ENCODE results near the gene PSMG1. TPM values are rescaled to one million over a fixed set of nuclear protein-coding genes. Genes with fewer than 3 reads are reported as not detected.

The PSMG1 gene
- total and polyA plus RNA-seq, 2 donors (not counting 1 experiment from before 2014, with no cell fraction given) = 55.5 to 62.3 TPM

DNA sequence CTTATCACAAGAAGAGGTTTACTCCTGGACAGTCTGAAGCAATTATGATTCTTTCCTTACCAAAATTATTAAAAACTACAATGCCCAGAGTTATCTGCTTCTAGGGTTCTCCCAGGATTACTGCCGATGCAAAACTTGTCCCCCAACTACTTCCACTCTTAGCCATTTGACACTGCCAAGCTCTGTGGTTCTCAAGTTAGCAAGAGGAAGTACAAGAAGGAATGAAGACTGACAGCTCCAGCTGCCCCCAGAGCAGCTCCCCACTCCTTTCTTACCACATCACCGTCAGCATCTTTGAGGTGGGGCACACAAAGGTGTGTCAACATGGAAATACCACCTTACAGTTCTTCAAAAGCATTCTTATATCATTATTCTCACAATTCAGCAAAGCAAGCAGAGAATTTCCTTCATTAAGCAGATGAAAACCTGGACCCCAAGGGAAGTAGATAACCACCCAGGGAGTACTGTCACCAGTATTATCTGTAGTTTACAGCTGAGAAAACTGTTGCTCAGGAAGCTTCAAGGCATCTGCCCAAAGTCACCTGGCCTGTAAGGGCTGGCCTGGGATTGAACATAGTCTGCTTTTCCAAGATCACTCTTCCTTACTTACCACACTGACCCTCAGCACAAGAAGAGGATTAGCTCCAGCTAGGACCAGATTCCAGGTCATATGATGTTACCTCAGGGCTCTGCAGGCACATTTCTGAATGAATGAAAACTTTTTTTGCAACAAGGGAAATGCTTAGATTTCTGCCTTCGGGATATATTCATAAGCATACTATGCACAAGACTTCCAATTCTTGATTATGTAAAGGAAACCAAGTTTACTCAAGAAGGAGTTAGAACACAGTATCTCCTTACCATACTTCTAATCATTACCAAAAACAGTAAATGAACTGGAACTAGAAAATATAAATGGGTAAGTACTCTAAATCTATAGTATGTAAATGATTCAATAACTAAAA, 9.3 kb downstream of the PSMG1 start:
- Histone ChIP-seq H3K27me3 (ENCODE audit: control insufficient read depth, insufficient read depth, low read length) (no peaks in the 10 kb centered on the region), H3K4me3 (replicated peaks in 1 of 4; ENCODE audit: control extremely low read depth in 1 of 4, insufficient read depth in 1 of 4, low read depth in 3 of 4, low read length in 4 of 4) (no peak overlapping the region), H4K20me1 (ENCODE audit: control insufficient read depth, extremely low read depth, insufficient read depth, low read length) (no peaks in the 10 kb centered on the region), H3K4me1 (ENCODE audit: control insufficient read depth, extremely low read depth, insufficient read depth, low read length) (no peaks in the 10 kb centered on the region), H3K27ac (ENCODE audit: insufficient read depth, low read length) (no peak overlapping the region), H3K79me2 (ENCODE audit: control insufficient read depth, insufficient read depth, low read length) (peaks cover 2% of the 10 kb centered on the region), H3K4me2 (ENCODE audit: extremely low read depth, insufficient read depth, low read length) (no peak overlapping the region), H3K9me3 (ENCODE audit: control insufficient read depth, insufficient read depth, low read depth, low read length) (no peaks in the 10 kb centered on the region), H3K36me3 (ENCODE audit: control insufficient read depth, insufficient read depth, low read length) (peaks cover 8% of the 10 kb centered on the region), H2AFZ (ENCODE audit: low read length) (no peak overlapping the region), H3K9ac (ENCODE audit: insufficient read depth, low read length) (no peak overlapping the region)
- no peak for DNase-seq (ENCODE audit: low read depth in 2 of 2)
- TF ChIP-seq EZH2 (IDR thresholded peaks at IDR 0.05; ENCODE audit: low read length, missing control alignments) = no peak

- Histone ChIP-seq H4K20me1 (ENCODE audit: control insufficient read depth, extremely low read depth, insufficient read depth, low read length) (no peaks in the 10 kb centered on the region), H3K9ac (ENCODE audit: insufficient read depth, low read length) (no peak overlapping the region), H3K4me1 (ENCODE audit: control insufficient read depth, extremely low read depth, insufficient read depth, low read length) (no peaks in the 10 kb centered on the region), H3K27ac (ENCODE audit: insufficient read depth, low read length) (no peak overlapping the region), H3K79me2 (ENCODE audit: control insufficient read depth, insufficient read depth, low read length) (no peaks in the 10 kb centered on the region), H3K9me3 (ENCODE audit: control insufficient read depth, insufficient read depth, low read depth, low read length) (no peaks in the 10 kb centered on the region), H3K4me2 (ENCODE audit: extremely low read depth, insufficient read depth, low read length) (no peak overlapping the region), H3K27me3 (ENCODE audit: control insufficient read depth, insufficient read depth, low read length) (no peaks in the 10 kb centered on the region), H3K4me3 (replicated peaks in 1 of 4; ENCODE audit: control extremely low read depth in 1 of 4, insufficient read depth in 1 of 4, low read depth in 3 of 4, low read length in 4 of 4) (no peak overlapping the region), H2AFZ (ENCODE audit: low read length) (no peak overlapping the region), H3K36me3 (ENCODE audit: control insufficient read depth, insufficient read depth, low read length) (peaks cover 8% of the 10 kb centered on the region)
- TF ChIP-seq CTCF (conservative IDR thresholded peaks at IDR 0.05 in 1 of 2, IDR thresholded peaks at IDR 0.05 in 1 of 2; ENCODE audit: low read depth in 1 of 2, low read length in 2 of 2) (no peak), EZH2 (IDR thresholded peaks at IDR 0.05; ENCODE audit: low read length, missing control alignments) (no peak)
- no peak for DNase-seq (ENCODE audit: low read depth in 2 of 2)
These were observed 13.3 kb downstream of the PSMG1 start for GRCh38 chr21:39169906-39170305.

DNA sequence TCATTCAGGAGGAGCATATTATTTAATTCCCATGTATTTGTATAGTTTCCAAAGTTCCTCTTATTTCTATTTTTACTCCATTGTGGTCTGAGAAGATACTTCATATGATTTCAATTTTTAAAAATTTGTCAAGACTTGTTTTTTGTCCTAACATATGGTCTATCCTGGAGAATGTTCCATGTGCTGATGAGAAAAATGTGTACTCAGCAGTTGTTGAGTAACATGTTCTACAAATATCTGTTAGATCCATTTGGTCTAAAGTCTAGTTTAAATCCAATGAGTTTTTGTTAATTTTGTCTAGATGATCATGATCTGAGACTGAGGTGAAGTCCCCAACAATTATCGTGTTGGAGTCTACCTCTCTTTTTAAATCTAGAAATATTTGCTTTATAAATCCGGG, 14.5 kb downstream of the PSMG1 start:
- Histone ChIP-seq H3K27me3 (ENCODE audit: control insufficient read depth, insufficient read depth, low read length) (no peaks in the 10 kb centered on the region), H3K79me2 (ENCODE audit: control insufficient read depth, insufficient read depth, low read length) (no peaks in the 10 kb centered on the region), H3K9ac (ENCODE audit: insufficient read depth, low read length) (no peak overlapping the region), H3K36me3 (ENCODE audit: control insufficient read depth, insufficient read depth, low read length) (peaks cover 8% of the 10 kb centered on the region), H3K4me1 (ENCODE audit: control insufficient read depth, extremely low read depth, insufficient read depth, low read length) (no peaks in the 10 kb centered on the region), H3K27ac (ENCODE audit: insufficient read depth, low read length) (no peak overlapping the region), H3K4me2 (ENCODE audit: extremely low read depth, insufficient read depth, low read length) (no peak overlapping the region), H4K20me1 (ENCODE audit: control insufficient read depth, extremely low read depth, insufficient read depth, low read length) (no peaks in the 10 kb centered on the region), H3K4me3 (replicated peaks in 1 of 4; ENCODE audit: control extremely low read depth in 1 of 4, insufficient read depth in 1 of 4, low read depth in 3 of 4, low read length in 4 of 4) (no peak overlapping the region), H3K9me3 (ENCODE audit: control insufficient read depth, insufficient read depth, low read depth, low read length) (no peaks in the 10 kb centered on the region), H2AFZ (ENCODE audit: low read length) (no peak overlapping the region)
- TF ChIP-seq EZH2 (IDR thresholded peaks at IDR 0.05; ENCODE audit: low read length, missing control alignments) (no peak), CTCF (conservative IDR thresholded peaks at IDR 0.05 in 1 of 2, IDR thresholded peaks at IDR 0.05 in 1 of 2; ENCODE audit: low read depth in 1 of 2, low read length in 2 of 2) (no peak)
- DNase-seq (ENCODE audit: low read depth in 2 of 2) = no peak
